Measurements from ENCODE around the gene B3GNT2.

GRCh38 chr2:62201307-62201706, 5.4 kb downstream of the B3GNT2 start:
- TF ChIP-seq CREB5 (CRISPR knock-in tag; IDR thresholded peaks at IDR 0.05; ENCODE audit: low read depth), result no peak
- TF ChIP-seq RARB (CRISPR knock-in tag; IDR thresholded peaks at IDR 0.05), result no peak
- no peak for TF ChIP-seq ARNTL (CRISPR knock-in tag; IDR thresholded peaks at IDR 0.05; ENCODE audit: borderline replicate concordance, low read depth)
- TF ChIP-seq ZFP30 (CRISPR knock-in tag; IDR thresholded peaks at IDR 0.05), result no peak
- no peak for TF ChIP-seq PATZ1 (CRISPR knock-in tag; IDR thresholded peaks at IDR 0.05; ENCODE audit: borderline replicate concordance)
- TF ChIP-seq ZC3H10 (CRISPR knock-in tag; IDR thresholded peaks at IDR 0.05), result no peak
- TF ChIP-seq SNAI2 (CRISPR knock-in tag; IDR thresholded peaks at IDR 0.05), result no peak

Data from SK-N-SH treated with all-trans-retinoic acid at 6 μM for 48 hours (cell line).